ENCODE data around the gene PTP4A2.

Gene PTP4A2

GRCh38 chr1:31891280-31891679 lies 46.9 kb downstream of the PTP4A2 start:
- DNase-seq (ENCODE audit: low read depth): no peak
- TF ChIP-seq CTCF (IDR thresholded peaks at IDR 0.05; ENCODE audit: control insufficient read depth, insufficient read depth, low read depth, low read length, missing control alignments): no peak
- H3K4me3 ChIP-seq (ENCODE audit: control insufficient read depth, low read depth, low read length): no peak overlapping the region

DNA sequence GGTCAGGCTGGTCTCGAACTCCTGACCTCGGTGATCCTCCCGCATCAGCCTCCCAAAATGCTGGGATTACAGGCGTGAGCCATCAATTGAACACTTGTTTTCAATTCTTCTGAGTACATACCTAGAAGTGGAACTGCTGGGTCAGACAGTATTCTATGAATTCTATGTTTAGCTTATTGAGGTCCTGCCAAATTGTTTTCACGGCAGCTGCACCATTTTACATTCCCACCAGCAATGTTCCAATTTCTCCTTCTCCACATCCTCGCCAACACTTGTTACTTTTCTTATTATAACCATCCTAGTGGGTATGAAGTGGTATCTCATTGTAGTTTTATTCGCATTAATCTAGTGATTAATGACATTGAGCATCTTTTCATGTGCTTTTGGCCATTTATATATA lies 49.9 kb downstream of the PTP4A2 start:
- no peak for DNase-seq (ENCODE audit: low read depth)
- H3K4me3 ChIP-seq (ENCODE audit: control insufficient read depth, low read depth, low read length): no peak overlapping the region
- no peak for TF ChIP-seq CTCF (IDR thresholded peaks at IDR 0.05; ENCODE audit: control insufficient read depth, insufficient read depth, low read depth, low read length, missing control alignments)

GRCh38 chr1:31886866-31887265 lies 51.3 kb downstream of the PTP4A2 start:
- DNase-seq (ENCODE audit: low read depth): no peak
- TF ChIP-seq CTCF (IDR thresholded peaks at IDR 0.05; ENCODE audit: control insufficient read depth, insufficient read depth, low read depth, low read length, missing control alignments): no peak
- H3K4me3 ChIP-seq (ENCODE audit: control insufficient read depth, low read depth, low read length): no peak overlapping the region

DNA sequence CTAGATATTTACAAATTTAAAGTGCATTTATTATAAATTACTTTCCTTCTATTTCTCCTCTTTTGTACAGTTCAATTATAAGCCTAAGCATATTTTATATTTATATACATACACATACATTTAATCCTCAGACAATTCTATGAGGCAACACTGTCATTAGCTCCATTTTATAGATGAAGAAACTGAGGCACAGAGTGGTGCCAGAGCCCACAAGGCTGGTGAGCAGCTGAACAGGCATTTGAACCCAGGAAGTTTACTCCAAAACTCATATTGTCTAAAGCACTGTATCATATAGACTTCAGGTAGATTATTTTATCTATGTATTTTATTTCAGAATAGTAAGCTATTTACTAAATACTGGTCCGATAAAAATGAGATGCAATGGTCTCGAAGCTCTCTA lies 52.3 kb downstream of the PTP4A2 start:
- H3K4me3 ChIP-seq (ENCODE audit: control insufficient read depth, low read depth, low read length): no peak overlapping the region
- no peak for TF ChIP-seq CTCF (IDR thresholded peaks at IDR 0.05; ENCODE audit: control insufficient read depth, insufficient read depth, low read depth, low read length, missing control alignments)
- no peak for DNase-seq (ENCODE audit: low read depth)

DNA sequence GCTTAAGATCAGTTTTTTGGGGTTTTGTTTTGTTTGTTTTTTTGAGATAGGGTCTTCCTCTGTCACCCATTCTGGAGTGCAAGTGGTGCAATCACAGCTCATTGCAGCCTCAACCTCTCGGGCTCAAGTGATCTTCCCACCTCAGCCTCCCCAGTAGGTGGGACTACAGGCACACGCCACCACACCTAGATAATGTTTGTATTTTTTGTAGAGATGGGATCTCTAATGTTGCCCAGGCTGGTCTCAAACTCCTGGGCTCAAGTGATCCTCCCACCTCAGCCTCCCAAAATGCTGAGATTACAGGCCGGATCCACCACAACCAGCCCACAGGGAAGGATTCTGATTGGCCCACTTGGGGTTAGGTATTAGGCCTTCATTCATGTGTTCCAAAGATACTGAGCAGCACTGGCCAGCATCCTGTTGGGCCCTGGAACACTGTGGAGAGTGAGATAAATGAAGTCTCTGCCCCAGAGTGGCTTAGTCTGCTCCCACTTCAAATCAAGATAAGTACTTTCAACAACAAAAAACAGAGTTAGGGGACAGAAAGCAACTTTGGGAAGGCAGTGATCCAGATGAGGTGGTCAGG lies 54.7 kb downstream of the PTP4A2 start:
- no peak for DNase-seq (ENCODE audit: low read depth)
- H3K4me3 ChIP-seq (ENCODE audit: control insufficient read depth, low read depth, low read length): no peak overlapping the region
- no peak for TF ChIP-seq CTCF (IDR thresholded peaks at IDR 0.05; ENCODE audit: control insufficient read depth, insufficient read depth, low read depth, low read length, missing control alignments)

GRCh38 chr1:31881688-31882000 lies 56.5 kb downstream of the PTP4A2 start:
- no peak for DNase-seq (ENCODE audit: low read depth)
- no peak overlapping the region for H3K4me3 ChIP-seq (ENCODE audit: control insufficient read depth, low read depth, low read length)
- TF ChIP-seq CTCF (IDR thresholded peaks at IDR 0.05; ENCODE audit: control insufficient read depth, insufficient read depth, low read depth, low read length, missing control alignments): no peak

Measured in AG09309 (cell line).